Measurements from ENCODE around the gene FGF1.

GRCh38 chr5:142548739-142549275 lies 137.1 kb downstream of the FGF1 start:
- no peak for TF ChIP-seq POLR2A (IDR thresholded peaks at IDR 0.05)
- TF ChIP-seq CTCF (IDR thresholded peaks at IDR 0.05): peak in 2 of 3 donors; percentile 35 to 46
- no peak for TF ChIP-seq EP300 (IDR thresholded peaks at IDR 0.05)

Data from ovary (tissue), 3 donors.